Stimulated activated CD8-positive, alpha-beta memory T cell treated with anti-CD3 and anti-CD28 coated beads, Interleukin-12 subunit alpha, Interleukin-12 subunit beta, amount 100 ng/mL, for 24 hours (primary cell): ENCODE data around the gene NAALADL2.
"Not testable (repeated sequence)": the region's sequence is repeated elsewhere in the genome, so short reads cannot be mapped to it uniquely, and the experiment has no call there.

Source experiments
- DNase-seq: peaks from one replicate; pipeline ENCODE4 v3.0.0-alpha.2; 2020; ENCODE audit errors: extremely low read depth

Gene NAALADL2

DNA sequence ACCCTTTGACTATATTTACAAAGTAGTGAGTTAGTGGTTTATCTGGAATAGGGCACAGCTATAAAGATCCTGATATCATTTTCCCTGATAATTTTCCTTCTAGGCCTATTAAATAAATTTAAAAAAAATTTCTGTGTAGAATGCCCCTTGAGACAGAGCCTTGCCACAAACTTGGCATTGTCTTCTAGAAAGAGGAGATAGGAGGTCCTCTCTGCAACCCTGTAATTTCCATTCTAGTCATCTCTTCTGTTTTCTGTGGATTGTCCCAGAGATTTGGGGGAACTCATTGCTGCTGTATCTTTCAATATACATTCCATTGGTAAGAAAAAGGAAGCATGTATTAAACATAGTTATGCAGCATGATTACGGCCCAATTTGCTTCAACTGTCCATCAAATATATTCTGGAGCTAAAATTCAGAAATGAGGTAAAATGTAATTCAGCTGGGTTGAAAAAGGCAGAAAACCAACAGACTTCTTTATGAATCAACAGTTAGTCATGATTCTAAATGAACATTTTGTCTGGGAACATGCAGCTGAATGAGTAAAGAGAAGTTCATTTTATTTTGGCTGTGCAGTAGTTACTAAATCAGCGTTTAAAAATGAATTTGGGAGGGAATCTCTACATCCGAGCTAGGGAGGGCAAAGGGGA lies 401.1 kb downstream of the NAALADL2 start:
- DNase-seq, result no peak

- DNase-seq, result no peak
These were observed 407.3 kb downstream of the NAALADL2 start for GRCh38 chr3:175266478-175266877.

GRCh38 chr3:175267121-175267531 lies 408.0 kb downstream of the NAALADL2 start:
- DNase-seq, result no peak

DNA sequence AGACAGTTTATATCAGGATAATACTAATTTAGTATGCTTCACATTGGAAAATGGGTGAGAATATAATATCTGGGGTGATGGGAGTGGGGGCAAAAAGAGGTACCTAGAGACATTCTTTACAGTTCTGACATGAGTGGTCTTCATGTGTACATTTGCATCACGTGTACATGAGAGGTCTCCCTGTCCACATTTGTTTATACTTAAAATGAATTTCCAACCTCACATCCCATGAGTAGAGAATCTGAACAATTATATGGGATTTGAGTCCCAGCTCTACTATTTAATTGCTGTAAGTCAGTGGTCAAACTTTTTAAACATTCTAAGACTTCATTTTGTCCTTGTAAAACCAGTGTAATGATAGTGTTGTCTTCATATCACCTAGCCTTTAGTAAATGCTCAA lies 408.4 kb downstream of the NAALADL2 start:
- DNase-seq, result no peak

DNA sequence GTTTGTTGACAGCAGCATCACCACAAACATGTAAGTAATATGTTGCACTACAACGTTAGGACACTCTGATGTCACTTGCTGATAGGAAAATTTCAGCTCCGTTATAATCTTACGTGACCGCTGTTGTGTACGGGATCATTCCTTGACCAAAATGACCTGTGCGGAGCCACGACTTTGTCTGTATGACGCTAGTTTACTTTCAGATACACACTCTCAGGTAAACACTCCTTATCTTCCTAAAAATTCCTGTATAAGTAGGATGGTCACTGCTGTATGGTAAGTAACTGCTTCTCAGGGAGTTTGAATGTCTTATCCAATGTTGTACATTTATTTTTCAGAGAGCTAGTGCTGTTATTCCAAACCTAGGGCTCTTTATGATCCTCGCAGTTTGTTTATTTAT lies 410.3 kb downstream of the NAALADL2 start:
- DNase-seq, result no peak

DNA sequence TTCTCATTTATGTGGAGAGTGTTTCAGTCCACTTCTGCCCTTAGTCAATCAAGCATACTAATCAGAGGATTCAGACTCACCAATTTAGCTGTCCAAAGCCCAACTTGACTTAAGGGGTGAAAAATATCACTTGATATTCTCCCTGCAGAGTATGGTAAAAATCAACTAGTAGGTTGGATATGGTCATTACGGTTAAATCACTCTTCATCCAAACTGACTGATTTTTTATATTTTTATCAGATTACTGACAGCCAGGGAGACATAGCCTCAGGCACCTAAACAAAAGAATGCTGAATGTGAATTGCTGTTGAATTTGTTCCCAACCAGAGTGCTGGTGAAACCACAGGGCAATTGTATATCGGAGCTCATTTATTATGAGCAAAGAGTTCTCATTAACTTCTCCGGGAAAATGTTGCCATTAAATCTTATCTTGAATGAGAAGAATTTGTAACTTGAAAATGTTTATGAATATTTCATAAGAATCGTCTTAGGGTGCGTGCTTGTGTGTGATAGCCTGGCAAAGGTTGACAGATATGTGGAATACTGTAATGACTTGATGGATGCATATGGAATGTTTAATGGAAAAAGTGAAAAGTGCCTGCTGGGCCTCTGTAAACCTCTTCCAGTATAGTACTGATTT lies 411.2 kb downstream of the NAALADL2 start:
- no peak for DNase-seq

DNA sequence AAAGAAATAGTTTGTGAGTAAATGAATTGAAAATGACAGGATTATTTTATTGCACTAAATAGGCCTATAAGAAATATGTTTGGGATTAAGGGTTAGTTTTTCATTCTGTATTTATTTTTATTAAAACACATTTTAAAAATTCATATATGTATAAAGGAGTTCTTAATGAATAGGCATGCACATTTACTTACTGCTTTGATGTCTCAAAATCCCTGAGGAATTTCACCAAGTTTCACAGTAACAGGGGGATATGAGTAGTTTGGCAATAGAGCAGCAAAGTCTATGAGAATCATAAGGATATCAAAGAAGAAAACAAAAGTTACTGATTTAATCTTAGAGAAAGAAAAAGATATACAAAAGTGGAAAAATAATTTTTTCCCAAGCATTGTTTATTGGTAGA lies 411.7 kb downstream of the NAALADL2 start:
- no peak for DNase-seq

- not testable (repeated sequence) for DNase-seq
These were observed 412.3 kb downstream of the NAALADL2 start for GRCh38 chr3:175271465-175271864.

GRCh38 chr3:175272392-175272791 lies 413.3 kb downstream of the NAALADL2 start:
- no peak for DNase-seq

DNA sequence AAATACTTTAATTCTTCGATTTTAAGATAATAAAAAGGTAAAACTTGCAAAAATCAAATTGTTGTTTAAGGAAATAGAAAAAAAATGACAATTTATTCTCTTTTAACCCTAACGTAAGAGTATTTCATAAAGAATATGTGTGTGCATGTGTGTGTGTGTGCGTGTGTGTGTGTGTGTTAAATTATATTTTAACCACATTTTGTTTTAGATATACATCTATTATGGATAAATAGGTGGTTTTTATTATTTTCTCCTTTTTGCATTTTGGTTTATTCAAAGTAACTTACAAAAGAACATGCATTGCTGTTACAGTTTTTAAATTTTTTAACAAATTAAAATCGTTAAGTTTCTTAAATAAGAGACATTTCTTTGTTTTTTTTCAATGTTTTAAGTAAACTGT lies 414.4 kb downstream of the NAALADL2 start:
- DNase-seq, result no peak

DNA sequence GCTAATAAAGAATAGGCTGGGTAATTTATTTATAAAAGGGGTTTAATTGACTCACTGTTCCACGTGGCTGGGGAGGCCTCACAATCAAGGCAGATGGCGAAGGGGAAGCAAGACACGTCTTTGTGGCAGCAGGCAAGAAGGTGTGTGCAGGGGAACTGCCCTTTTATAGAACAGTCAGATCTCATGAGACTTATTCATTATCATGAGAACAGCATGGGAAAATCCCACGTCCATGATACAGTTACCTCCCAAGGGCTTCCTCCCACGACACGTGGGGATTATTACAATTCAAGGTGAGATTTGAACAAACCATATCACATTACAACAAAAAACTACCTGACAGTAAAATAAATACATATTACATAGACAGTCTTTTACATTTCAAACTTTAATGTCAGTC lies 414.9 kb downstream of the NAALADL2 start:
- DNase-seq, result no peak

DNA sequence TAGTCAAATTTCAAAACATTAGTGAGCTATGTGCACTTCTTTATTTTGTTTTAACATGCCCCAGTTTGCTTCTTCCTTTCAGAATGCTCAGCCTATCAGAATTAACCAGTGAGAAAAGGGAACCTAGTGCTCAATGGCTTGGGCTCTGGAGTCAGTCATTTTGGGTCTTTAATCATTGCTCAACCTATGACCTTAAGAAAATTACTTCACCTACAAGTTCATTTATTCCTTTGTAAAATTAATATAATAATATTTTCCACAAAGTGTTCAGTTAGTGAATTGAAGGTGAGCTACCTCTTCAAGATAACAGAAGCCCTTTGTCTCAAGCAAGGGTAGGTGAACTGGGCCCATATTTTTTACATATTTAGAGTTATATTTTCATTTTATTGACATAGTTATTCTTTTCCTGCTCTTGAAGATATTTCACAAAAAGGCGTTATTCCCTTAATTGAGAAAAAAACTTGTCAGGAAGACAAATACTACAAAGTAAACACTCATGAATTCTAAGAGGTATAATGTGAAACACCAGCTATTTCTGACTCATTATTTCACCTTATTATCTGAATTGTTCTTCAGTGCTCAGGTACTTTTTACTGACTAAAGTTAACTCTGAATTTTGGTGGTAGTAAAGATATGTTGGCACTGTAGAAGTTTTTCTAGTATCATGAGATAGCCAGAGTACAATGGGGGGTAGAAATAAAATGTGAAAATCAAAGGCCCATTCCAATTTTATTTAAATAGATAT lies 415.5 kb downstream of the NAALADL2 start:
- DNase-seq, result no peak

- DNase-seq, result no peak
These were observed 419.5 kb downstream of the NAALADL2 start for GRCh38 chr3:175278680-175279079.

DNA sequence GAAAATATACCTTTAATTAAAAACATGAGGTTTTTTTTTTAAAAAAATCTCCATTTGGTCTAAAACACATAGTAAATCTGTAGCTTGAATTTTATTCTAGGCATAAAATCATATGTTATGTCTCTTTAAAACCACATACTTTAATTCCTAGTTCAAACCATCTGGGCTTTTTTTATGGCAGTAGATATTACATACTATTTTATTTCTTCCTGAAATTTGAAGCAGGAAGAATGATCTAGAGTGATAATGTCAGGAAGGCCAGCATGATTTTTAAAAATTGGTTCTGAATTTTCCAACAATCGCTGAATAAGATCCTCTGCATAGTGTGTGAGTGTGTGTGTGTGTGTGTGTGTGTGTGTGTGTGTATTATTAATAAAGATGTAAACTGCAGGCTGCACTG lies 420.3 kb downstream of the NAALADL2 start:
- DNase-seq, result no peak

GRCh38 chr3:175279911-175280310 lies 420.8 kb downstream of the NAALADL2 start:
- no peak for DNase-seq

GRCh38 chr3:175287361-175287963 lies 428.3 kb downstream of the NAALADL2 start:
- DNase-seq, result no peak

DNA sequence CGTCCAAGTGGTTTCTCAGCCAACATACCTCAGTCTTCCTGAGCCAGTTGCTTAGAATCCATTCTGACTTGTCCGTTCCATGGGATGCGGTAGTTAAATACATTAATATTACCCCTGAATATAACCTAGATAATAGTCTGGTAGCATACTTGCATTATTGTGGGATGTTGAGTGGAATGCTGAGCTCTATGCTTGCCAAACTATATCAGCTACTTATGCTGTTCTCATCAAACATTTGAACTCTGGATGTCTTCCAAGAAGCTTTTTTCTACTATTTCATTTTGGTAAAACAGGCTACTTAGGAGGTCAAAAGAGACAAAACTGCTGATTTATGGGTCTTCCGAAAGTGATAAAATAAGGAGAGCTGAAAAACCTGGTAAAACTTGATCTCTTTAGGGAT lies 429.5 kb downstream of the NAALADL2 start:
- no peak for DNase-seq

DNA sequence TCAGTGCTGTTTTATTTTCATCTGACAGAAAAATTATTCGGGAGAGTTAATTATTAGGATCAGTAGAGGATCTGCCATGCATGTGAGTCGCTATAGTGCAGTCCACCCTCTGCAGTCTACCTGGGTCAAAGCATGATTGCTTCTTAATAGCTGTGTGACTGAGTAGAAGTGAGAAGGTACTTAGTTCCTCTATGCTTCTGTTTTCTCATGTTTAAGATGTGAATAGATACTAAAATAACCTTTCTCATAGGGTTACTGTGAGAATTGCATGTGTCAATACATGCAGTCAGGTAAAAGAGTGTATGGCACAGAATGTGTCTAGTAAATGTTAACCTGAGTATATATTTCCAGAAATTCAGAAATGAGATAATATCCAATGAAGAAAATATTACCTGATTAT lies 435.7 kb downstream of the NAALADL2 start:
- DNase-seq, result no peak

DNA sequence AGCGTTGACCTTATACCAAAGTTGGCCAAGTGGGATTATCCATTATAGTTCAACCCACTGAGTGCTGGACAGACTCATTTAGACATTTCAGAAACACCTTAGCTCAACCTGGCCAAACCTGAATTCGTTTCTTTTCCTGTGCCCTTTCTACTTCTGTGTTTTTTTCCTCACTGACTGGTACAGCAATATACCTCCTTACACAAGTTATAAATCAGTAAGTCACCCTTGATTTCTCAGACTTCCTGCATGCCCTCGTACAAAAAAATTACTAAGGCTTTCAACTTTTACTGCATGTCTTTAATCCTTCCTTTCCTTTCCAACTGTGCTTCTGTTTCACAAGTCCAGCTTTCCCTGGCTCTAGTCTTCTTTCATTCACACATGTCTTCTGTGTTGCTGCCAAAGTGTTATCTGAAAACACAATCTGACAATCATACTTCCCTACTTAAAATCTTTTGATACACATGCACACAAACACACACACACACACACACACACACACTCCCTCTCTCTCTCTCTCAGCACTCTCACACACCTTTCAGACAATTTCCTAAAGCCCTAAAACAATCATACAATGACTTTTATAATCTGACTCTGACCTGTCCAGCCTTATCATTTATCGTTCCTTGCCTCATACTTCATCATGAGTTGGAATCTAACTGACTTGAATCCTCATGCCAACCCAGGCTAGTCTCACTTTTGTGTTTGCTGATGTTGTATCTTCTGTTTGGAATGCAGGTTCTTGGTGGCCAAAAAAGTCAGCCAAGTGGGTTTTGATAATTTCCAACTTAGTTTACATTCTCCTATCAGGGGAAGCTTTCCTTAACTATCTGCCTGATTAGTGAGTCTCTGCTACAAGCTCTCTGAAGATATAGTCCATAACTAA lies 436.4 kb downstream of the NAALADL2 start:
- DNase-seq, result no peak

DNA sequence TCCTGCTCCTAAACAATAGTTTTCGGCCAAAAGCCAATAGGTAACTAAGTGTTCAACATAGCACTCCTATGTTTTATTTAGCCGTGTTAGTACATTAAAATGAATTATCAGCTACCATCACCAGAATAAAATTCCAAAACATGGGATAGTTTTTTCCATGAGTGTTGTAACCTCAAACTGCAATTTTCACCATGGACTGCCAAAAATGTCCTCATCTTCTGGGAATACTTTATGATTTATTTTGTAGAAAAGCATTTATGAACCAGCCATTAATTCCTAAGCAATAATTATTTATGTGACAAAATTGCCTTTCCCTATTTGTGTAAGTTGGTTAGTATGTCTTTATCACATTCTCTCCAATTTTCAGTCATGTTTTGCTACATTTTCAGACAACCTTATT lies 438.1 kb downstream of the NAALADL2 start:
- no peak for DNase-seq

GRCh38 chr3:175301741-175302140 lies 442.6 kb downstream of the NAALADL2 start:
- no peak for DNase-seq

DNA sequence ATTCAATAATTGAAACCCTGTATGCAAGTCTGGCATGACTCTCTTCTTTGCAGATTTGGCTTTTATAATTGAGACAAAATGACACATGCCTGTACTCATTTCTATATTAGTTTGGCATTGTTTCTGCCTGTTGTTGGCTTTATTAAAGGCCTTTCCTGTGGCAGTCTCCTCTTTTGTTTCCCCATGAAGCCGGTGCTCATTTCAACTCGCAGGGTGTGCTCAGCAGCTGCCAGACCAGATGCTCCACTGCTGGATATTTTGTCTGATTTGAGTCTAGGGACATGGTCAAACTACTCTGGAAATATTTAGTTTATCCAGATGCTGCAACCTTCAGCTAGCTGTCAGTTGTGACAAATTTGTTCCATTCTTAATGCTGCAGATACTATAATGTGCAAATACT lies 445.3 kb downstream of the NAALADL2 start:
- DNase-seq, result no peak
